Lung (tissue), 12 donors: ENCODE data around the gene KIAA0319L. TPM values are rescaled to one million over a fixed set of nuclear protein-coding genes. Genes with fewer than 3 reads are reported as not detected.

Experiments
- ATAC-seq: fragments of 200-7000 bp; cut with Tn5 transposase; one replicate; pipeline ENCODE4 v1.9.1; 2020; ENCODE audit warnings: moderate number of reproducible peaks; ENCODE audit not compliant: insufficient read depth, low FRiP score
- DNase-seq, 3 donors: peaks; one replicate each; pipeline ENCODE4 v3.0.0-alpha.2; 2013 to 2017
- H3K27ac ChIP-seq, 2 donors: one replicate each; pipeline ENCODE4 v1.5.1; 2013; ENCODE audit warnings: mild to moderate bottlenecking in 2 of 2, moderate library complexity in 2 of 2, control low read depth in 1 of 2, inconsistent platforms in 1 of 2, low read depth in 1 of 2, low read length in 1 of 2
- H3K27me3 ChIP-seq, 3 donors: one replicate each; pipeline ENCODE4 v1.5.1; 2013; ENCODE audit warnings: low read length in 2 of 3; ENCODE audit not compliant: control insufficient read depth in 3 of 3, insufficient read depth in 3 of 3
- H3K36me3 ChIP-seq, 4 donors: one replicate each; pipeline ENCODE4 v1.5.1; 2013; ENCODE audit warnings: low read length in 4 of 4, mild to moderate bottlenecking in 1 of 4, moderate library complexity in 1 of 4; ENCODE audit not compliant: control insufficient read depth in 4 of 4, insufficient read depth in 4 of 4
- H3K4me1 ChIP-seq, 5 donors: one replicate each; pipeline ENCODE4 v1.5.1; 2013; ENCODE audit warnings: low read length in 5 of 5, mild to moderate bottlenecking in 2 of 5, moderate library complexity in 1 of 5; ENCODE audit not compliant: control insufficient read depth in 5 of 5, insufficient read depth in 5 of 5
- H3K4me3 ChIP-seq: one replicate; pipeline ENCODE4 v1.5.1; 2013; ENCODE audit warnings: mild to moderate bottlenecking, control low read depth, moderate library complexity
- H3K9ac ChIP-seq, 2 donors: one replicate each; pipeline ENCODE4 v1.5.1; 2013; ENCODE audit warnings: low read length in 2 of 2, control low read depth in 1 of 2; ENCODE audit not compliant: insufficient read depth in 1 of 2
- H3K9me3 ChIP-seq, 4 donors: one replicate each; pipeline ENCODE4 v1.5.1; 2013; ENCODE audit warnings: low read length in 3 of 4, mild to moderate bottlenecking in 1 of 4, moderate library complexity in 1 of 4; ENCODE audit not compliant: control insufficient read depth in 4 of 4, insufficient read depth in 3 of 4
- CTCF ChIP-seq: IDR thresholded peaks from 2 replicates; pipeline ENCODE4 v1.5.1; 2012; ENCODE audit warnings: mild to moderate bottlenecking; ENCODE audit errors: control extremely low read depth, extremely low read depth
- WGBS, 2 donors: extraction: QIAGEN DNeasy Blood & Tissue Kit; methylation state at CpG; one replicate each; pipeline ENCODE4 v1.1.7; 2013; 5-methylcytosine and 5-hydroxymethylcytosine counted together
- polyA plus RNA-seq, 2 donors: library from polyadenylated mRNA; stranded (reverse); fragments of 200-250 nt; gene quantifications; one replicate each; pipeline ENCODE4 v1.2.1, GENCODE V29; 2013
- total RNA-seq, 2 donors: library from RNA; depleted of rRNA in 1 of 2; stranded (reverse); fragments of >200 nt in 1 of 2; gene quantifications; one replicate each; pipeline ENCODE4 v1.2.1, GENCODE V29; 2014 to 2021
- donor health status: control.
- donor health status: control.
- donor health status: Bipolar disorder and iron deficiency.
- donor health status: healthy.
- donor health status: DM: yes; HTN: yes; CAD: no.

KIAA0319L gene
- total and polyA plus RNA-seq, 4 donors = 20.3 to 121 (median 60.9) TPM

GRCh38 chr1:35590476-35591040 lies 33.4 kb upstream of the KIAA0319L start:
- Histone ChIP-seq H3K4me1 (peaks cover 0 to 7% (median 0%) of the 10 kb centered on the region in 5 donors), H3K4me3 (no peak overlapping the region), H3K36me3 (peaks cover 0 to 6% (median 1%) of the 10 kb centered on the region in 4 donors), H3K9ac (no peak overlapping the region), H3K27me3 (no peaks in the 10 kb centered on the region), H3K27ac (no peak overlapping the region), H3K9me3 (no peaks in the 10 kb centered on the region)
- 93 to 95% methylated on average over 25 of the region's 25 CpGs for WGBS, 2 donors
- no peak for ATAC-seq
- no peak for TF ChIP-seq CTCF
- no peak for DNase-seq

GRCh38 chr1:35589516-35590427 lies 32.6 kb upstream of the KIAA0319L start:
- no peak overlapping the region for H3K9ac ChIP-seq
- peaks cover 0 to 4% (median 1%) of the 10 kb centered on the region in 4 donors for H3K36me3 ChIP-seq
- H3K9me3 ChIP-seq = no peaks in the 10 kb centered on the region
- WGBS, 2 donors = 94 to 97% methylated on average over 15 of the region's 15 CpGs
- H3K27me3 ChIP-seq = no peaks in the 10 kb centered on the region
- peaks cover 0 to 7% (median 0%) of the 10 kb centered on the region in 5 donors for H3K4me1 ChIP-seq
- H3K27ac ChIP-seq = no peak overlapping the region
- TF ChIP-seq CTCF = no peak
- DNase-seq (no peak), ATAC-seq (no peak)
- no peak overlapping the region for H3K4me3 ChIP-seq

- H3K4me1 ChIP-seq = peaks cover 0 to 4% (median 0%) of the 10 kb centered on the region in 5 donors
- no peak for TF ChIP-seq CTCF
- no peaks in the 10 kb centered on the region for H3K9me3 ChIP-seq
- ATAC-seq = no peak
- no peak for DNase-seq
- H3K9ac ChIP-seq = no peak overlapping the region
- no peak overlapping the region for H3K4me3 ChIP-seq
- 86 to 88% methylated on average over 21 of the region's 21 CpGs for WGBS, 2 donors
- no peak overlapping the region for H3K27ac ChIP-seq
- no peaks in the 10 kb centered on the region for H3K27me3 ChIP-seq
- H3K36me3 ChIP-seq = peaks cover 0 to 5% (median 1%) of the 10 kb centered on the region in 4 donors
Observed at GRCh38 chr1:35588197-35588910, 31.2 kb upstream of the KIAA0319L start.
